Mammary epithelial cell (primary cell): Measurements from ENCODE around the gene ITGB2.

Experiments
- CTCF ChIP-seq, 2 donors: IDR thresholded peaks in 1 of 2; conservative IDR thresholded peaks in 1 of 2; 2 replicates each; pipeline ENCODE4 v1.5.1; 2011 to 2012; ENCODE audit warnings: inconsistent platforms in 2 of 2, low read length in 2 of 2, mild to moderate bottlenecking in 2 of 2, control low read depth in 1 of 2, low read depth in 1 of 2; ENCODE audit not compliant: insufficient read depth in 1 of 2; ENCODE audit errors: extremely low read depth in 1 of 2
- EZH2 ChIP-seq: IDR thresholded peaks from 2 replicates; pipeline ENCODE4 v1.6.1; 2012; ENCODE audit warnings: low read length, inconsistent platforms, borderline replicate concordance

- TF ChIP-seq CTCF (conservative IDR thresholded peaks at IDR 0.05 in 1 of 2, IDR thresholded peaks at IDR 0.05 in 1 of 2; ENCODE audit: extremely low read depth in 1 of 2, insufficient read depth in 1 of 2, low read depth in 1 of 2, low read length in 2 of 2) (no peak), EZH2 (no peak)
Measured at GRCh38 chr21:44856131-44856530, 64.6 kb downstream of the ITGB2 start.
